ENCODE measurements around the gene POLD4. TPM values are rescaled to one million over a fixed set of nuclear protein-coding genes. Genes with fewer than 3 reads are reported as not detected.

The POLD4 gene
- total RNA-seq, 1 donor = 59.4 TPM

DNA sequence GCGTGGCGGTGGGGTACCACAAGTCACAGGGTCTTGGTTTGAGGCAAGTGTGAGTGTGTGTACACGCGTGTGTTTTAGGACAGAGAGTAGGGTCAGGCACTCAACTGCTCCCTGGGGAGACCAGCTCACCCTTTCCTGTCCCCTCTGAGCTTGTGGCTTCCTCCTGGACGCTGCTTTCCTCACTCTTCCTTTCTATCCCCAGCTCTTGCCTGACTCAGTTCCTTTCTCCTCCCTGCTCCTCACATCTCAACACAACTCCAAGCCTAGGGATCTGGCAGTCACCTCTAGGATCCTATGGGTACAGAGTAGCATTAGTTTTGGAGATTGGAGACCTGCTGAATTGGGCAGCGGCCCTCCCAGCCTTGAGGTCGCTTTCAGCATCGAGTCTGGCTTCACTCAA is 15.9 kb upstream of the POLD4 start:
- H3K4me2 ChIP-seq (ENCODE audit: insufficient read depth, low read length) = peak overlapping the region; percentile 48
- peak overlapping the region; percentile 10 for H3K4me3 ChIP-seq (ENCODE audit: insufficient read depth, low read length)
- H3K27ac ChIP-seq (ENCODE audit: low read depth, low read length) = peak overlapping the region; percentile 66
- TF ChIP-seq, protein P1, sequence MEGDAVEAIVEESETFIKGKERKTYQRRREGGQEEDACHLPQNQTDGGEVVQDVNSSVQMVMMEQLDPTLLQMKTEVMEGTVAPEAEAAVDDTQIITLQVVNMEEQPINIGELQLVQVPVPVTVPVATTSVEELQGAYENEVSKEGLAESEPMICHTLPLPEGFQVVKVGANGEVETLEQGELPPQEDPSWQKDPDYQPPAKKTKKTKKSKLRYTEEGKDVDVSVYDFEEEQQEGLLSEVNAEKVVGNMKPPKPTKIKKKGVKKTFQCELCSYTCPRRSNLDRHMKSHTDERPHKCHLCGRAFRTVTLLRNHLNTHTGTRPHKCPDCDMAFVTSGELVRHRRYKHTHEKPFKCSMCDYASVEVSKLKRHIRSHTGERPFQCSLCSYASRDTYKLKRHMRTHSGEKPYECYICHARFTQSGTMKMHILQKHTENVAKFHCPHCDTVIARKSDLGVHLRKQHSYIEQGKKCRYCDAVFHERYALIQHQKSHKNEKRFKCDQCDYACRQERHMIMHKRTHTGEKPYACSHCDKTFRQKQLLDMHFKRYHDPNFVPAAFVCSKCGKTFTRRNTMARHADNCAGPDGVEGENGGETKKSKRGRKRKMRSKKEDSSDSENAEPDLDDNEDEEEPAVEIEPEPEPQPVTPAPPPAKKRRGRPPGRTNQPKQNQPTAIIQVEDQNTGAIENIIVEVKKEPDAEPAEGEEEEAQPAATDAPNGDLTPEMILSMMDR (IDR thresholded peaks at IDR 0.05; ENCODE audit: extremely low read depth, low read depth, low read length) = no peak
- peak; percentile 91 for DNase-seq (ENCODE audit: insufficient read length, low spot score, missing footprints)
- H3K4me1 ChIP-seq (ENCODE audit: insufficient read depth, low read length) = peaks cover 59% of the 10 kb centered on the region
- H3K36me3 ChIP-seq (ENCODE audit: insufficient read depth, low read length) = peaks cover 18% of the 10 kb centered on the region
- no peak overlapping the region for H2AFZ ChIP-seq (ENCODE audit: low read length)
- no peaks in the 10 kb centered on the region for H3K27me3 ChIP-seq (ENCODE audit: insufficient read depth, low read length)
- H3K79me2 ChIP-seq (ENCODE audit: insufficient read depth, low read length) = peaks cover 86% of the 10 kb centered on the region
- H4K20me1 ChIP-seq (ENCODE audit: insufficient read depth, low read length) = peaks cover 71% of the 10 kb centered on the region
- H3K9me3 ChIP-seq (ENCODE audit: low read depth, low read length) = no peaks in the 10 kb centered on the region

DNA sequence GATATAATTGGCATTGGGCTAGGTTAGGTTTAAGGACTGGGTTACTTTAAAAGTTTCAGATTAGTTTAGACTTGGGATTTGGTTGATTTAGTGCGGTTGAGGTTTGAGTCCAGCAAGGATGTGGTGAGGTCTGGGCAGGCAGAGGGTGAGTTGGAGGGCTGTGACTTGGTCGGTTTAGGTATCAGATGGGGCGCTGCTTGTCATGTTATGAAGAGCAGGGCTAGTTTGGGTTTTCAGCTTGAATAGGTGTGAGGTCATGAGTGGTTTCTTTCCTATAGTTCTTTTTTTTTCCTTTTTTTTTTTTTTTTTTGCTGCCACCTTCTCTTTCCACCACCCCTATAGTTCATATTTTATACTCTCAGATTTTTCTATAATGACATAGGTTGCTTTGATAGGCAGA is 15.3 kb upstream of the POLD4 start:
- Histone ChIP-seq H2AFZ (ENCODE audit: low read length) (no peak overlapping the region), H3K4me1 (ENCODE audit: insufficient read depth, low read length) (peaks cover 59% of the 10 kb centered on the region), H3K9me3 (ENCODE audit: low read depth, low read length) (no peaks in the 10 kb centered on the region), H3K4me3 (ENCODE audit: insufficient read depth, low read length) (no peak overlapping the region), H3K36me3 (ENCODE audit: insufficient read depth, low read length) (peaks cover 24% of the 10 kb centered on the region), H3K27ac (ENCODE audit: low read depth, low read length) (peak overlapping the region; percentile 66), H4K20me1 (ENCODE audit: insufficient read depth, low read length) (peaks cover 73% of the 10 kb centered on the region), H3K79me2 (ENCODE audit: insufficient read depth, low read length) (peaks cover 90% of the 10 kb centered on the region), H3K27me3 (ENCODE audit: insufficient read depth, low read length) (no peaks in the 10 kb centered on the region), H3K4me2 (ENCODE audit: insufficient read depth, low read length) (peak overlapping the region; percentile 16)
- peak; percentile 90 for DNase-seq (ENCODE audit: insufficient read length, low spot score, missing footprints)
- TF ChIP-seq, protein P1 (IDR thresholded peaks at IDR 0.05; ENCODE audit: extremely low read depth, low read depth, low read length) = no peak

DNA sequence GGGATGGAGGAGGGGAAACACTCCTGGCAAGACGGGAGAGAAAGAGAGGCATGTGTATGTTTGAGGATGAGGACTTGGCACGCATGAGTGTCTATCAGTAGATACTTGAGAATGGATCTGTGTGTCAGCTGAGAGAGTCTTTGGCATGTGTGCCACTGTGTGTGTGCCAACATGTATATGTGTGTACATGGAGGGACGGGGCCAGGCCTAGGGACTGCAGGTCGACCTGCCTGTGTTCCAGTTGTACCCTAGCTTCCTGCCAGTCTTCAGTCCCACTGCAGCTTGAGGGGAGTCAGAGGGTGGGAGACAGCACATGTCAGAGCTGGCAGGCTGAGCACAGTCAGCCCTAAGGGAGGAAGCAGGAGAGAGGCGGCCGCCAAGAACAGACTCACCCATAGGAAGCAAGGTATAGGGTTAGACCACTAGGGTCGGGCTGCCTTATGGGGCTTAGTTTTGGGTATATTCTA is 14.4 kb upstream of the POLD4 start:
- peaks cover 85% of the 10 kb centered on the region for H3K79me2 ChIP-seq (ENCODE audit: insufficient read depth, low read length)
- peak overlapping the region; percentile 45 for H3K4me2 ChIP-seq (ENCODE audit: insufficient read depth, low read length)
- H2AFZ ChIP-seq (ENCODE audit: low read length) = no peak overlapping the region
- peak; percentile 90 for DNase-seq (ENCODE audit: insufficient read length, low spot score, missing footprints)
- peaks cover 27% of the 10 kb centered on the region for H3K36me3 ChIP-seq (ENCODE audit: insufficient read depth, low read length)
- H3K4me1 ChIP-seq (ENCODE audit: insufficient read depth, low read length) = peaks cover 59% of the 10 kb centered on the region
- H3K4me3 ChIP-seq (ENCODE audit: insufficient read depth, low read length) = no peak overlapping the region
- H3K9me3 ChIP-seq (ENCODE audit: low read depth, low read length) = no peaks in the 10 kb centered on the region
- peak overlapping the region; percentile 21 for H3K27ac ChIP-seq (ENCODE audit: low read depth, low read length)
- no peaks in the 10 kb centered on the region for H3K27me3 ChIP-seq (ENCODE audit: insufficient read depth, low read length)
- H4K20me1 ChIP-seq (ENCODE audit: insufficient read depth, low read length) = peaks cover 76% of the 10 kb centered on the region
- TF ChIP-seq, protein P1 (IDR thresholded peaks at IDR 0.05; ENCODE audit: extremely low read depth, low read depth, low read length) = no peak

DNA sequence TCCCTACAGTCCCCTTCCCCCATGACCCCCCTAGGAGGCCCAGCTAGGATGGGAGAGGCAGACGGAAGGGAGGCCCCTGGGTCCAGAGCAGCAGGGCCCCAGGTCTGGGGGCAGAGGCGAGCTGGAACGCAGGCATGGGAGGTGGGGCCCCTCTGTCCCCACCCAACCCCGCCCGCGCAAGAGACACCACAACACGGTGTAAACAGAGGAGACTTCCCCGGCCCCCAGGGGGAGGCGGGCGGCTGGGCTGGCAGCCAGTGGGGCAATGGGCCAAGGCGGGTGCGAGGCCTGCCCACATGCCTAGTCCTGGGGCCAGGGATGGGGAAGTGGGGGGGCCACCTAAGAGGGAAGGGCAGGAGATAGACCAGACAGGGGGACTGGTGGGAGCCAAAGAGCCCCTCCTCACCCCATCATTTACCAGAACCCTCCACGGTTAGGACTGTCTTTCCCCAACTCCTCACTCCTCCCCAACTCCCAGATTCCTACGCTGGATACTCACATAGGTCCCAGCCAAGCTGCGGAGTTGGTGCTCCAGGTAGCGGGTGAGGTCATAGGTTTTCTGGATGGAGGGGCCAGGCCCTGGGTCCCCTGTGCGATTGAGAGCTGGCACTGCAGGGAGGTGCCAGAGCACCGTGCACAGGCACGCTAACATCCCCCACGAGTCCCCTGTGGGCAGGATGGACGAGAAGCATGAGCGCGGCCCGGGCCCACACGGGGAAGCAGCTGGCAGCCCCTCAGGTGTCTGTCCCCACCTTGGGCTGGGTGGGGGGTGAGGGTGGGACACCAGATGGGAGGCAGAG is 13.8 kb upstream of the POLD4 start:
- H3K36me3 ChIP-seq (ENCODE audit: insufficient read depth, low read length) = peaks cover 33% of the 10 kb centered on the region
- H3K9me3 ChIP-seq (ENCODE audit: low read depth, low read length) = no peaks in the 10 kb centered on the region
- peaks cover 89% of the 10 kb centered on the region for H3K79me2 ChIP-seq (ENCODE audit: insufficient read depth, low read length)
- H3K4me2 ChIP-seq (ENCODE audit: insufficient read depth, low read length) = peak overlapping the region; percentile 45
- H3K4me1 ChIP-seq (ENCODE audit: insufficient read depth, low read length) = peaks cover 59% of the 10 kb centered on the region
- no peak overlapping the region for H3K4me3 ChIP-seq (ENCODE audit: insufficient read depth, low read length)
- no peaks in the 10 kb centered on the region for H3K27me3 ChIP-seq (ENCODE audit: insufficient read depth, low read length)
- H3K27ac ChIP-seq (ENCODE audit: low read depth, low read length) = peak overlapping the region; percentile 55
- no peak overlapping the region for H2AFZ ChIP-seq (ENCODE audit: low read length)
- TF ChIP-seq, protein P1 (IDR thresholded peaks at IDR 0.05; ENCODE audit: extremely low read depth, low read depth, low read length) = no peak
- peak; percentile 91 for DNase-seq (ENCODE audit: insufficient read length, low spot score, missing footprints)
- H4K20me1 ChIP-seq (ENCODE audit: insufficient read depth, low read length) = peaks cover 82% of the 10 kb centered on the region
